ENCODE data around the gene MT2A. TPM values are rescaled to one million over a fixed set of nuclear protein-coding genes. Genes with fewer than 3 reads are reported as not detected.
A peak's percentile ranks its signal among the peaks of the same experiment; 100 is the strongest.

Gene MT2A
- total RNA-seq, 4 donors from 2014 or later = 0.69 to 152 (median 17.4) TPM

DNA sequence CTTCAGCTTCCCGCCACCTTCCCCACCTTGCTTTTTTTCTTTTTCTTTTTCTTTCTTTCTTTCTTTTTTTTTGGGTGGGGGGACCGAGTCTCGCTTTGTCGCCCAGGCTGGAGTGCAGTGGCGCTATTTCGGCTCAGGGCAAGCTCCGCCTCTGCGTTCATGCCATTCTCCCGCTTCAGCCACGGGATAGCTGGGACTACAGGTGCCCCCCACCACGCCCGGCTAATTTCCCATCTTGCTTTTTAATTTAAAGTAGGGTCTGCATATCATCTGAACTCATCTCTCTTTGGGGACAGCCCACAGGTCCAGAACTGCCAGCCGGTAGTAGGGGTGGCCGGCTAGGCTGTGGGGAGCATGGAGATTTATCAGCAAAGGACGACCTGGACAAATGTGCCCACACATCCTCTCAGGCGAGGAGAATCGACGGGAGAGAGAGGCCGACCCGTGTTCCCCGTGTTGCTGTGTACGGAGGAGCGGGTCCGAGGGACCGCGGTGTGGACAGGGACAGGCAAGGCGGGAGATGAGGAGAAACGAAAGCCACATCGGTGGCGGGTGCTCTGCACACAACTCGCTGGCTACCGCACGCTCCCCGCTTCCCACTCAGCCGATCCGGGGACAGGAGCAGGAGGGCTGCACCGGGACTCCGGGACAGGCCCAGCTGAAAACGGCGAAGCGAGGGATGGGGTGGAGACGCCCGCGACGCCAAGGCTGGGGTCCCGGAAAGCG lies 26.5 kb downstream of the MT2A start:
- H3K27ac ChIP-seq = no peak overlapping the region
- no peak for TF ChIP-seq POLR2A (IDR thresholded peaks at IDR 0.05)
- TF ChIP-seq CTCF (IDR thresholded peaks at IDR 0.05) = no peak
- no peak for DNase-seq
- H3K4me3 ChIP-seq = no peak overlapping the region
- no peaks in the 10 kb centered on the region for H3K9me3 ChIP-seq
- H3K27me3 ChIP-seq = peaks cover 0 to 12% of the 10 kb centered on the region in 2 donors
- H3K4me1 ChIP-seq = peaks cover 0 to 5% of the 10 kb centered on the region in 2 donors
- H3K36me3 ChIP-seq = no peaks in the 10 kb centered on the region
- intact Hi-C loops (cut with DNase I; ENCODE audit: low total_unique reads) = no loop called here

- intact Hi-C loops (cut with DNase I; ENCODE audit: low total_unique reads) = no loop called here
These were observed 27.1 kb downstream of the MT2A start for GRCh38 chr16:56635441-56635967.

DNA sequence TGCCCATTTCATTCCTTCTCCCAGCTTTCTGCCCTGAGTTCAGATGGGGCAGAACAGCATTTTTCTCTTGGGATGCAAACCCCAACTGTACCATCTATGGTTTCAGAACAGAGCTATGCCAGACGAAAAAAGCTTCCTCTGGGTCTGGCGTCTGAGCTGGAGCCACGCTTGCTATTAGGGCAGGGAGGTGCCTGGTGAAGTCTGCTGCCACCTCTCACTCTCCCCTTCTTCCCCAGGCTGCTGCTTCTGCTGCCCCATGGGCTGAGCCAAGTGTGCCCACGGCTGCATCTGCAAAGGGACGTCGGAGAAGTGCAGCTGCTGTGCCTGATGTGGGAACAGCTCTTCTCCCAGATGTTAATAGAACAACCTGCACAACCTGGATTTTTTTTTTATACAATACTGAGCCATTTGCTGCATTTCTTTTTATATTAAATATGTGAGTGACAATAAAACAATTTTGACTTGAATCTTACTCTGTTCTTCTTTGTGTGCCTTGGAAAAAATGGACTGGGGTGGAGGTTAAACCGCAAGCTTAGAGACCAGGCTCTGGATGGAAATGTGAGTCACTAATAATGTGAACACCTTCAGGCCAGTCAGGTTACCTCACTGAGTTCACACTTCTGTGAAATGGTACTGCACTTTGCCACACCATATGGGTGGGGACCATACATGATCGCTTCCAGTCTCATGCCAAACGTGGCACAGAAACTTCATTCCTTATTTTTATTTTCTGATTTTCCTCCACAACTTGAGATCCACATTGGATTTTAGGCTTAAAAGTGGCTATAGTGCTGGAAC lies 28.4 kb downstream of the MT2A start:
- no peak for DNase-seq
- intact Hi-C loops (cut with DNase I; ENCODE audit: low total_unique reads) = no loop called here
- Histone ChIP-seq H3K4me1 (peaks cover 0 to 5% of the 10 kb centered on the region in 2 donors), H3K9me3 (no peaks in the 10 kb centered on the region), H3K27ac (no peak overlapping the region), H3K36me3 (no peaks in the 10 kb centered on the region), H3K27me3 (peaks cover 0 to 12% of the 10 kb centered on the region in 2 donors), H3K4me3 (no peak overlapping the region)
- no peak for TF ChIP-seq CTCF (IDR thresholded peaks at IDR 0.05)
- TF ChIP-seq POLR2A (IDR thresholded peaks at IDR 0.05) = no peak

More at GRCh38 chr16:56635441-56635967, 27.1 kb downstream of the MT2A start:
- no peaks in the 10 kb centered on the region for H3K36me3 ChIP-seq
- TF ChIP-seq CTCF (IDR thresholded peaks at IDR 0.05) = no peak
- TF ChIP-seq POLR2A (IDR thresholded peaks at IDR 0.05) = no peak
- H3K9me3 ChIP-seq = no peaks in the 10 kb centered on the region
- DNase-seq = no peak
- H3K27me3 ChIP-seq = peaks cover 0 to 12% of the 10 kb centered on the region in 2 donors
- H3K4me1 ChIP-seq = peaks cover 0 to 5% of the 10 kb centered on the region in 2 donors
- H3K4me3 ChIP-seq = no peak overlapping the region
- H3K27ac ChIP-seq = no peak overlapping the region

DNA sequence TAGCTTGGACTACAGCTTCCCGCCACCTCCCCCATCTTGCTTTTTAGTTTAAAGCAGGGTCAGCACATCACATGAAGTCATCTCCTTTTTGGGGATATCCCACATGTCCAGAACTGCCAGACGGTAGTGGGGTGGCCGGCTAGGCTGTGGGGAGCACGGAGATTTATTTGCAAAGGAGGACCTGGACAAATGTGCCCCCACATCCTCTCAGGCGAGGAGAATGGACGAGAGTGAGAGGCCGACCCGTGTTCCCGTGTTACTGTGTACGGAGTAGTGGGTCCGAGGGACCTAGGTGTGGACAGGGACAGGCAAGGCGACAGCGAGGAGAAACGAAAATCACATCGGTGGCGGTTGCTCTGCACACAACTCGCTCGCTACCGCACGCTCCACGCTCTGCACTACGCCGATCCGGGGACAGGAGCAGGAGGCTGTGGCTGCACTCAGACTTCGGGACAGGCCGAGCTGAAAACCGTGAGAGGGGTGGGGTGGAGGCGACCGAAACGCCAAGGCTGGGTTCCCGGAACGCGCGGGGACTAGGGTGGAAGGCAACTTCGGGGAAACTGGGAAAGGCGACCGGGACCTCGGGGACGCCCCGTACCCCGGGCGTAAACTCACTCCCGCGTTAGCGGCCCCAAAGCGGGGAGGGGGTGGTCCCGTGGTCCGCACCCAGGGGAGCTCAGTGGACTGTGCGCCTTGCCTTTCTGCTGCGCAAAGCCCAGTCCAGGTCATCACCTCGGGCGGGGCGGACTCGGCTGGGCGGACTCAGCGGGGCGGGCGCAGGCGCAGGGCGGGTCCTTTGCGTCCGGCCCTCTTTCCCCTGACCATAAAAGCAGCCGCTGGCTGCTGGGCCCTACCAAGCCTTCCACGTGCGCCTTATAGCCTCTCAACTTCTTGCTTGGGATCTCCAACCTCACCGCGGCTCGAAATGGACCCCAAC lies 29.7 kb downstream of the MT2A start, which contains the start of gene MT1A:
TSS of gene MT1A (plus strand) at position 853 of the 937 bp plus-strand sequence. CDS start at position 926, 73 bp downstream.
- DNase-seq = peak; percentile 69 to 72
- Histone ChIP-seq H3K4me3 (peak within 1 kb of the TSS; percentile 22 to 32), H3K27ac (no peak within 1 kb of the TSS), H3K4me1 (peaks cover 0 to 5% of the 10 kb centered on the region in 2 donors), H3K9me3 (no peaks in the 10 kb centered on the region), H3K36me3 (no peaks in the 10 kb centered on the region), H3K27me3 (peaks cover 0 to 12% of the 10 kb centered on the region in 2 donors)
- TF ChIP-seq CTCF (IDR thresholded peaks at IDR 0.05) (no peak), POLR2A (IDR thresholded peaks at IDR 0.05) (peak; percentile 39 to 56)
- intact Hi-C loops (cut with DNase I; ENCODE audit: low total_unique reads) = no loop called here
